Measurements from ENCODE around the gene MYL5. TPM values are rescaled to one million over a fixed set of nuclear protein-coding genes. Genes with fewer than 3 reads are reported as not detected.

Gene MYL5
- total RNA-seq, 4 donors from 2014 or later: 20.3 to 199 (median 33.4) TPM

- no peaks in the 10 kb centered on the region for H3K9me3 ChIP-seq
- WGBS, 2 donors (ENCODE audit: low coverage in 1 of 2): 76% methylated on average over 10 of the region's 14 CpGs; no CpG with 5 or more reads in 1 of the 2 donors
- no peaks in the 10 kb centered on the region for H3K27me3 ChIP-seq
- no peak for DNase-seq
- TF ChIP-seq POLR2AphosphoS5 (IDR thresholded peaks at IDR 0.05): no peak
- TF ChIP-seq EP300 (IDR thresholded peaks at IDR 0.05; ENCODE audit: low read depth): no peak
- TF ChIP-seq POLR2A (IDR thresholded peaks at IDR 0.05): no peak
- TF ChIP-seq CTCF (IDR thresholded peaks at IDR 0.05): no peak
- H3K27ac ChIP-seq: no peak overlapping the region
- intact Hi-C loops (cut with DNase I; ENCODE audit: low total_unique reads): no loop called here
- peaks cover 9 to 52% (median 46%) of the 10 kb centered on the region in 4 donors for H3K4me1 ChIP-seq
- in situ Hi-C loops (cut with MboI; ENCODE audit: low pct_ligation_motif_present in 1 of 4, low pct_unique_long_range_greater_than_20kb in 1 of 4, low sequenced_read_pairs in 3 of 4): no loop called here
- H3K36me3 ChIP-seq: no peaks in the 10 kb centered on the region
- H3K4me3 ChIP-seq: no peak overlapping the region
Observed at GRCh38 chr4:678331-679103, 4.2 kb downstream of the MYL5 start.

DNA sequence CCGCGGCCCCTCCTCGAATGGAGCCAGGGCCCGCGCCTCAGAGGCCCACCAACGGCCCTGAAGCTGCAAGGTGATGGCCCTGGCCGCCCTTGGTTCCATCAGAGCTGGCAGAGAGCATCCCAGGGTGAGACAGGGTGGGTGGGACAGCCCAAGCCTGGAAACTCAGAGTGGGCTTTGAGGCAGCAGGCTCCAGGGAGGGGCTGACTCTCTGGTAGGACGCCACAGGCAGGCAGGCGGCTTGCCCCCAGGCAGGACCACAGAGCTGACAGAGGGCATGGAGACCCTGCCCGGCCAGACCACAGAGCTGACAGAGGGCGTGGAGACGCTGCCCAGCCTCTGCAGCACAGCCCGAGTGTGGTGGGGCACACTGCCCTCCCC is 4.8 kb downstream of the MYL5 start:
- no peak for DNase-seq
- WGBS, 2 donors (ENCODE audit: low coverage in 1 of 2): 86% methylated on average over 13 of the region's 13 CpGs; no CpG with 5 or more reads in 1 of the 2 donors

GRCh38 chr4:679629-680028 is 5.3 kb downstream of the MYL5 start:
- TF ChIP-seq EP300 (IDR thresholded peaks at IDR 0.05; ENCODE audit: low read depth) (no peak), CTCF (IDR thresholded peaks at IDR 0.05) (no peak), POLR2A (IDR thresholded peaks at IDR 0.05) (no peak), POLR2AphosphoS5 (IDR thresholded peaks at IDR 0.05) (no peak)
- in situ Hi-C loops (cut with MboI; ENCODE audit: low pct_ligation_motif_present in 1 of 4, low pct_unique_long_range_greater_than_20kb in 1 of 4, low sequenced_read_pairs in 3 of 4): no loop called here
- no peaks in the 10 kb centered on the region for H3K27me3 ChIP-seq
- intact Hi-C loops (cut with DNase I; ENCODE audit: low total_unique reads): no loop called here
- H3K4me3 ChIP-seq: no peak overlapping the region
- no peak for DNase-seq
- H3K36me3 ChIP-seq: no peaks in the 10 kb centered on the region
- H3K27ac ChIP-seq: no peak overlapping the region
- H3K9me3 ChIP-seq: no peaks in the 10 kb centered on the region
- peaks cover 9 to 57% (median 51%) of the 10 kb centered on the region in 4 donors for H3K4me1 ChIP-seq
- 78% methylated on average over 11 of the region's 11 CpGs; no CpG with 5 or more reads in 1 of the 2 donors for WGBS, 2 donors (ENCODE audit: low coverage in 1 of 2)

More for the DNA sequence above, 4.8 kb downstream of the MYL5 start:
- H3K4me3 ChIP-seq: no peak overlapping the region
- no peak for TF ChIP-seq EP300 (IDR thresholded peaks at IDR 0.05; ENCODE audit: low read depth)
- no peak for TF ChIP-seq POLR2A (IDR thresholded peaks at IDR 0.05)
- no peak for TF ChIP-seq CTCF (IDR thresholded peaks at IDR 0.05)
- TF ChIP-seq POLR2AphosphoS5 (IDR thresholded peaks at IDR 0.05): no peak
- H3K9me3 ChIP-seq: no peaks in the 10 kb centered on the region
- H3K27ac ChIP-seq: no peak overlapping the region
- peaks cover 9 to 56% (median 50%) of the 10 kb centered on the region in 4 donors for H3K4me1 ChIP-seq
- in situ Hi-C loops (cut with MboI; ENCODE audit: low pct_ligation_motif_present in 1 of 4, low pct_unique_long_range_greater_than_20kb in 1 of 4, low sequenced_read_pairs in 3 of 4): no loop called here
- no peaks in the 10 kb centered on the region for H3K27me3 ChIP-seq
- intact Hi-C loops (cut with DNase I; ENCODE audit: low total_unique reads): no loop called here
- no peaks in the 10 kb centered on the region for H3K36me3 ChIP-seq

GRCh38 chr4:680091-680490 is 5.7 kb downstream of the MYL5 start:
- in situ Hi-C loops (cut with MboI; ENCODE audit: low pct_ligation_motif_present in 1 of 4, low pct_unique_long_range_greater_than_20kb in 1 of 4, low sequenced_read_pairs in 3 of 4): no loop called here
- H3K27me3 ChIP-seq: no peaks in the 10 kb centered on the region
- intact Hi-C loops (cut with DNase I; ENCODE audit: low total_unique reads): no loop called here
- TF ChIP-seq POLR2AphosphoS5 (IDR thresholded peaks at IDR 0.05): no peak
- TF ChIP-seq POLR2A (IDR thresholded peaks at IDR 0.05): no peak
- TF ChIP-seq CTCF (IDR thresholded peaks at IDR 0.05): no peak
- TF ChIP-seq EP300 (IDR thresholded peaks at IDR 0.05; ENCODE audit: low read depth): no peak
- no peaks in the 10 kb centered on the region for H3K9me3 ChIP-seq
- H3K4me3 ChIP-seq: no peak overlapping the region
- WGBS, 2 donors (ENCODE audit: low coverage in 1 of 2): 79% methylated on average over 9 of the region's 9 CpGs; no CpG with 5 or more reads in 1 of the 2 donors
- DNase-seq: no peak
- no peaks in the 10 kb centered on the region for H3K36me3 ChIP-seq
- H3K27ac ChIP-seq: peak overlapping the region in 1 of 4 donors; percentile 69
- H3K4me1 ChIP-seq: peaks cover 8 to 54% (median 48%) of the 10 kb centered on the region in 4 donors
